Ureter (tissue), 1 donor: ENCODE results near the gene MARK3. TPM values are rescaled to one million over a fixed set of nuclear protein-coding genes. Genes with fewer than 3 reads are reported as not detected.
A peak's percentile ranks its signal among the peaks of the same experiment; 100 is the strongest.
"Not testable (repeated sequence)": the region's sequence is repeated elsewhere in the genome, so short reads cannot be mapped to it uniquely, and the experiment has no call there.

Experiments
- DNase-seq: peaks from one replicate; pipeline ENCODE4 v3.0.0-alpha.2; 2020; ENCODE audit warnings: low spot score
- total RNA-seq: library from RNA; stranded (reverse); gene quantifications from one replicate; pipeline ENCODE4 v1.2.4, GENCODE V29; 2023
- donor health status: DM: yes; HTN: yes; CAD: no.

The MARK3 gene
- total RNA-seq, 1 donor from 2014 or later, result 140 TPM

DNA sequence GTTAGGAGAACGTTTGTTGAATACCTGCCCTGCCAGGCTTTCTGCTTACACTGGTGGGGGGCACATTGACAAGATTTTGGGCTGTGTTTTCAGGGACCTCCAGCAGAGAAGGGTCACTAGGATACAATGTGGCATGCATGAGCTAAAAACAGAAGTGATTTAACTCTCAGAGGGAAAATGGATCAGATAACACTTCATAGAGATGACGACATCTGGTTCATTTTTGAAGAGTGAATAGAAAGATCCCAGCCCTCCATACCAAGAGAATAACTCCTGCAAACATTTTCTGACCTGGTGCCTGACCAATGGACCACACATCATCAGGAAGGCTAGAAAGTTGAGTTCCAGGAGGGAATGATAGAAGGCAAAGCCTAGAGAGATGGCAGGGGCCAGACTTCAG lies 103.7 kb downstream of the MARK3 start:
- no peak for DNase-seq

DNA sequence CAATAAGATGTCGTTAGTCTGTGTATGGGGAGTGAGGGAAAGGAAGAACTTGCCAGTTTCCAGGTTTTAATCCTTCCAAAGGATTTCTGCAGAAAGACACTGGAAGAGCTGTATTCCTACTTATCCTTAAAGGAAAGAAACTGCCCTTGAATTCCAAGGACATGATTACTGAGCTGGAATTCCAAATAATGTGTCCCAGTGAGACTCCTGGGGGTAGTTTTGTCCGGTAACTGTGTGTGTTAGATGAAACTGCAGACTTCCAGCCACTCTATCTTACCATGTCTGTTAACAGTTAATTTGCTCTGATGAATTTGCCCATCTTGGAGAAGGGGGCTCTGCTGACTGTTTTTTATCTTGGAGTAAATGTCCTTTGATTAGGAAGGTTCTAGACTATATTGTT lies 104.4 kb downstream of the MARK3 start:
- DNase-seq, result no peak

DNA sequence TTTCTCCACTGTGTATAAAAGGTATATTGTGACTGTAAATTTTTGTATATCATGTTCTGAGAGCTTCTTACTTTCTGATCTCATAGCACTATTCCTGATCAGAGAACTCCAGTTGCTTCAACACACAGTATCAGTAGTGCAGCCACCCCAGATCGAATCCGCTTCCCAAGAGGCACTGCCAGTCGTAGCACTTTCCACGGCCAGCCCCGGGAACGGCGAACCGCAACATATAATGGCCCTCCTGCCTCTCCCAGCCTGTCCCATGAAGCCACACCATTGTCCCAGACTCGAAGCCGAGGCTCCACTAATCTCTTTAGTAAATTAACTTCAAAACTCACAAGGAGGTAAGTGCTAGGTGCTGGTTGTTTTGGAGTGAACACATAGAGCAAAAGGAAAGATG lies 106.5 kb downstream of the MARK3 start:
- no peak for DNase-seq

DNA sequence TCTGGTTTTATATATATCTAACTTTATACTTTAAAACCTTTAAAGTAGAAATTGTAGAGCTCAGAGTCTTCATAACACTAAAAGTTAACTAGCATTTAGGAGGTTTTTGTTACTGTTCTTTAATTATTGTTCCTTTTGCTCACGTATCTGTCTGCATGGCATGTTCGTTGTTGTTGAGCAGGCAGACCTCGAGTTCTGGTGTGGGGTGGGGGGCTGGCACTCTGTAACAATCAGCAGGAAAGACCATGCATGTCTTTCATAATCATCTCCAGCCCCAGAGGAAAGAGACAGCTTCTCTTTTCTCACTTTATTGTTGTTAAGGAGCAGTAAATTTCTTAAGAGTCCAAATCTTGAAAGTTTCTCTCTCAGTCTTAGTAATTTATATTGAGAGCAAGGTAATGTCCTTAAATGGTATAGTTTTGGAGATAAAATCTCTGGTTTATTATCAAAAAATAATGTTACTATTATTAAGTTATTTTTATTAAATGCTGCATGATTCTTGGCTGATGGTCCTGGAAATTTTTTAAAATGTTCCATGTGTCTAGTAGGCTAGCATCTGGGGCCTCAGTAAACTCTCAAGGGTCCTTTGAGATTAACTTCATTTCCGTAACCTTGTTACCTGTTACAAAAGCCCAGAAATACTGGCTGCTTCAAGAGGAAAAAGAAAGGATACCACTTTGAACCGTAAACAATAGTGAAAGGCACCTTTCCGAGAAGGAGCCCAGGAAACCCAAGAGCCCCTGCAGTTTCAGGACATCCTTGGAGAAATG lies 107.1 kb downstream of the MARK3 start:
- DNase-seq, result no peak

DNA sequence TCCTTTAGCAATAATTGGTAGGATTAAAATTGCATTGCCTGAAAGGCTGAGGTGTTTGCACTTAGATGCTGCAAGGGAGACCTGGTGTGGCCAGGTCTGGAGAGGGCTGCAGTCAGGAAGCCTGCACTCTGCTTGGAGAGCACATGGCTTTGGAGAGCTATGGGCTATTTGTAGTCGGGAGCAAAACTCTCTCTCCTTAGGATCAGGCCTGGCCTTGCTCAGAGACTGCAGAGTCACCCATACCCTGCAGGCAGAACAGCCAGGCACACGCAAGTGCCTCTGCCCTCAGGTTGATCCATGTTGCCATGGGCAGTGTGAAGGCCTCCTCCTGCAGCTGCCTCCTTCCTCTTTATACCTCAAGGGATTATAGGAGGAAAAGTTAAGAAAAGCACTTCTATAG lies 110.6 kb downstream of the MARK3 start:
- no peak for DNase-seq

DNA sequence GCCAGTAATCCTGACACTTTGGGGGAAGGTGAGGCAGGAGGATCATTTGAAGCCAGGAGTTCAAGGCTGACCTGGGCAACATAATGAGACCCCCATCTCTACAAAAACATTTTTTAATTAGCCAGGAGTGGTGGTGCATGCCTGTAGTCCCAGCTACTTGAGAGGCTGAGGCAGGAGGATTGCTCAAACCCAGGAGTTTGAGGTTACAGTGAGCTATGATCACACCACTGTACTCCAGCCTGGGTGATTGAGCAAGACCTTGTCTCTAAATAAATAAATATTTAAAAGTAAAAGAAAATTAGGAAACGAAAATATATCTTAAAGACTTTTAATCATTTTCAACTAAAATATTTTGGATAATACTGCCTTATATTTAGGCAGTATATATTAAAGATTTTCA lies 111.6 kb downstream of the MARK3 start:
- DNase-seq, result no peak

DNA sequence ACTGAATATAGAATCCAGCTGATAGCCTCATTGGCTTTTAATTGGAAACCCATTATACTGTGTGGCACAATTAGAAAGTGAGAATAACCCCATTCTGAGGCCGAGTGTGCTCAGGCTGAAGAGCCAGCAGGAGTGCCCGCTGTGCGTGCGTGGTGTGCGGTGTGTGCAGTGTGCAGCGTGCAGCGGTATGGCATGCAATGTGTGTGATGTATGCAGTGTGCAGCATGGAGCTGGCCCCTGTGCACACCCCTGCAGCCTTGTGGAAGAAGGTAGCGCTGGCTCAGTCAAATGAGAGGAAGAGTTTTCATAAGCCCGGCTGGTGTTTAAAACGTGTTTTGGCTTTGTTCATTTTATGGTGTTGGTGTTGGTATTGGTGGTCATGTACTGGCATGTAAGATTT lies 114.5 kb downstream of the MARK3 start:
- DNase-seq, result no peak

DNA sequence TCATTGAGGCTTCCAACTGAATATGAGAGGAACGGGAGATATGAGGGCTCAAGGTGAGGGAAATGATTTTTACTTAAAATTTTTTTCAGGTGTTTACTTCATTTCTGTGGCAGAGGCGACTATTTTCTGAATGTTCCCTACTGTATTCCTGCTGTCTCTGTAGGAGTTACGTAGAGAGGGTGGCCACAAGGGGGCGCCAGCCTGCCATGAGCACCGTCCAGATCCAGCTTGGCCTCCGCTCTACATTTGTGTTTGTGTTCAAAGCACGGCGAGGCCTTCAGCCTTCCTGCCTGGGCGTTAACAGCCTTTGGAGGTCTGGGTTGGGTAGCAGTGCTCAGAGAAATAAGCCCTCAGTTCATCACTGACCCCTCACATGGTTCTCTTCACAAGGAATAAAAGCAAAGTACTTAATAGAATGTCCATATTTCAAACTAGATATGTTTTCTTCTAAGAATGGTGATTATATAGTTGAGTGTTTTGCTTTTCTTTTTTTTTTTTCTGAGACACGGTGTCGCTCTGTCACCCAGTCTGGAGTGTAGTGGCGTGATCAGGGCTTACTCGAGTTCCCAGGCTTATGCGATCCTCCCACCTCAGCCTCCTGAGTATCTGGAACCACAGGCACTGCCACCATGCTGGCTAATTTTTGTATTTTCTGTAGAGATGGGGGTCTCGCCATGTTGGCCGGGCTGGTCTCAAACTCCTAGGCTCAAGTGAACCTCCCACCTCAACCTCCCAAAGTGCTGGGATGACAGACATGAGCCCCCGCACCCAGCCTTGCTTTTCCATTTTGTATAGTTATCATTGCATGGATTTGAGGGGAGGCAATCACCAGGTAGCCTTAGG lies 115.2 kb downstream of the MARK3 start:
- peak; percentile 93 for DNase-seq

DNA sequence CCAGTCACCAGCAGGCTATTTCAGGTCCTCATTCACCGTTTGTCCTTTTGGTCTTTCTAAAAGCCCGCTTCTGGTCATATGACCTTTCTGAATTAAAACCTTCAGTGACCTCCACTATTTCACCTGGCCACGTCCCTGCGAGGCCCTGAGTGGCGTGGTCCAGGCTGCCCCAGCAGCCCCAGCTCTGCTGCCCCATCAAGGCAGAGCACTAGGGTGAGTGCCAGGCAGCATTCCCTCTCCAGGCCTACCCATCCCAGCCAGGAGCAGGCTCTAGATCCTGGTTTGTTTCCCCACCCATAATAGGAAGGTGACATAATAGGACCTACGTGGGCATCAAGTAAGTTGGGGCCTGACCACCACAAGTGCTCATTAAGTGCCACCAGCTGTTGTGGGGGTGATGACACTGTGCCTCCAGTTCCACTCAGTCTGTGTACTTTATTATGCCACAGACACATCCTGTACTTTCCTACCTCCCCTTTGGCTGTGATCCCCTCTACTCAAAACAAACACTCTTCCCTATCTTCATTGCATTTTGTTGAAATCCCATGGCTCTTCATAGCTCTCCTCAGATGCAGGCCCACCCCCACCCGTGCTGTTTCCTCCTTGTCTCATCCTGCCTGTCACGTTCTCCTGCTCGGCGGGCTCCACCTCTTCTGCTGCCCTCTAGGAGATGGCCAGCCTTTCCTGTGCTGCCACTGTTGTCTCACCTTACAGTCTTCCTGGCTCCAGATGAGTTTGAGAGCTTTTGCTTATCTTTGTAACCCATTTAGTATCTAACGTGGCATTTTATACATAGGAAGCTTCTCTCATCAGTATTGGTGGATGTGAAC lies 116.0 kb downstream of the MARK3 start:
- peak; percentile 31 for DNase-seq

DNA sequence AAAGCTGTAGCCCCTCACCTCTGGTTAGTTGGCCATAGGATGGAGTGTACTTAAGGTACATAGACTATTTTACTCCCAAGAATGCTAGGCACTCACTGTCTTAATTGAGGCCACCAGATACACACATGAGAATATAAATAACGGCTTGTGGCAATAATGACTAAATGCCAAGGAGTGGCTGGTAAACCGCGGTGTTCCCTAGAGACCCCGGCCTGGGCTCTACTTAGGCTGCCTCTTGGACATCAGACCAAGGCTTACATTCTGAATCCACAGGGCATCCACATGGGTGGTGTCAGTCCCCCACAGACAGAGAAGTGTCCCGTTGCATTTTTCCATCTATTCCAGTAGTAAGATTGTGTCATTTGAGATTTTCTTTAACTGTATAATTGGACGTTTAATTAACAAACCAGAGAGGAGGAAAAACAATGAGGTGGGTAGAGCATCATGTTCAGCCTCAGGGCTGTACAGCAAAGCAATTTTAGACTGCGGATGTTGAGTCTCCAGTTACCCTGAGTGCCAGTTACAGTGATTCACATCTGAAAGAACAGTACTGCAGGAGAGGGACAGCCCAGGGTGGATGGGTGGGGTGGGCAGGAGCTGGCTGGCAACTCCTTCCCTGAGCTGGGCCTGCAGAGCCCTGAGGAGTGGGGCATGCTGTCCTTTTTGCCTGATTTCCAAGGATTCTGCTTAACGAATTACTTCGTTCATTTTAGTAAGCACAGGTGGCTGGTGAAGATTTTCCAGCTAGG lies 116.9 kb downstream of the MARK3 start:
- peak; percentile 13 for DNase-seq

DNA sequence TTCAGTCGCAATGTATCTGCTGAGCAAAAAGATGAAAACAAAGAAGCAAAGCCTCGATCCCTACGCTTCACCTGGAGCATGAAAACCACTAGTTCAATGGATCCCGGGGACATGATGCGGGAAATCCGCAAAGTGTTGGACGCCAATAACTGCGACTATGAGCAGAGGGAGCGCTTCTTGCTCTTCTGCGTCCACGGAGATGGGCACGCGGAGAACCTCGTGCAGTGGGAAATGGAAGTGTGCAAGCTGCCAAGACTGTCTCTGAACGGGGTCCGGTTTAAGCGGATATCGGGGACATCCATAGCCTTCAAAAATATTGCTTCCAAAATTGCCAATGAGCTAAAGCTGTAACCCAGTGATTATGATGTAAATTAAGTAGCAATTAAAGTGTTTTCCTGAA lies 117.7 kb downstream of the MARK3 start:
- peak; percentile 29 for DNase-seq

DNA sequence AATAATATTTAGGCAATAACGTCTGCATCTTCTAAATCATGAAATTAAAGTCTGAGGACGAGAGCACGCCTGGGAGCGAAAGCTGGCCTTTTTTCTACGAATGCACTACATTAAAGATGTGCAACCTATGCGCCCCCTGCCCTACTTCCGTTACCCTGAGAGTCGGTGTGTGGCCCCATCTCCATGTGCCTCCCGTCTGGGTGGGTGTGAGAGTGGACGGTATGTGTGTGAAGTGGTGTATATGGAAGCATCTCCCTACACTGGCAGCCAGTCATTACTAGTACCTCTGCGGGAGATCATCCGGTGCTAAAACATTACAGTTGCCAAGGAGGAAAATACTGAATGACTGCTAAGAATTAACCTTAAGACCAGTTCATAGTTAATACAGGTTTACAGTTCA lies 118.1 kb downstream of the MARK3 start:
- no peak for DNase-seq

DNA sequence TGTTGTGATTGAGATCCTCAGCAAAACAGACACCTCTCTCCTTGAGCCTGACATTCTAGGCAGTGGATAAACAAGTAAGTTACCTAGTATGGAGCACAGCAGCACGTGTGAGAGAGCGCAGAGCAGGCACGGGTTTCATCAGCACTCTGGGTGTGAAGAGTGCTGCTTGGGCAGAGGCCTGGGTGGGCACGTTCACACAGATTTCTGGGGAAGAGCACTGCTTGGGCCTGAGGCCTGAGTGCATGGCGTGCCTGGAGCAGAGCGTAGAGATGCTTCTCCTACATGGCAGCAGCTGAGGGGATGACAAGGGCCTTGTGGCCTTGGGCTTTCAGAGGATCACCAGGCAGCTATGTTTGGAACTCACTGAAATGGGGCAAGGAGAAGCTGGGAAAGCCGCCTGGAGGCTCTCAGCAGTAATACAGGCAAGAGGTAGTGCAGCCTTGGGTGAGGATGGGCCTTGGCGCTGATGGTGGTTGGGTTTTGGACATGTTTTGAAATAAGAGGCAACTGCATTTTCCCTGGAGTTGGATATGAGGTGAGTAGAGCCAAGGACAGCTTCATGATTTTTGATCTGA lies 119.9 kb downstream of the MARK3 start:
- DNase-seq, result peak; percentile 35

DNA sequence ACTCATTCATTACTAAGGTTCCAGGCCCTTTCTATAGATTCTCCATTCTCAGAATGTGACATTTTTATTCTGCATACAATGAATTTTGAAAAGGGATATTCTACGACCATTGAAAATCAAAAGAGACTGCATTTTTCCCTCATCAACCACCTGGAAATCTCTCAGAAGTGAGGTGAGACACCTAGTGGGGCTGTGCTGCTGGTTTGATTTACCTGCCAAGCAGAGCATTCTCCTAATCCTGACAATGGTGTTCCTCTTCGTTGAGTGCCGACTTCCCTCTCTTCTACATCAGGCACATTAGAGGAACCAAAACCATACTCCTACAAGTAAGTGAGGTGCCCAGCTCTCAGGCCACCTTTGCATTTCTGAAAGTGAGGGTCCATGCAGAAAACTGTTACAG lies 122.5 kb downstream of the MARK3 start:
- DNase-seq, result no peak

DNA sequence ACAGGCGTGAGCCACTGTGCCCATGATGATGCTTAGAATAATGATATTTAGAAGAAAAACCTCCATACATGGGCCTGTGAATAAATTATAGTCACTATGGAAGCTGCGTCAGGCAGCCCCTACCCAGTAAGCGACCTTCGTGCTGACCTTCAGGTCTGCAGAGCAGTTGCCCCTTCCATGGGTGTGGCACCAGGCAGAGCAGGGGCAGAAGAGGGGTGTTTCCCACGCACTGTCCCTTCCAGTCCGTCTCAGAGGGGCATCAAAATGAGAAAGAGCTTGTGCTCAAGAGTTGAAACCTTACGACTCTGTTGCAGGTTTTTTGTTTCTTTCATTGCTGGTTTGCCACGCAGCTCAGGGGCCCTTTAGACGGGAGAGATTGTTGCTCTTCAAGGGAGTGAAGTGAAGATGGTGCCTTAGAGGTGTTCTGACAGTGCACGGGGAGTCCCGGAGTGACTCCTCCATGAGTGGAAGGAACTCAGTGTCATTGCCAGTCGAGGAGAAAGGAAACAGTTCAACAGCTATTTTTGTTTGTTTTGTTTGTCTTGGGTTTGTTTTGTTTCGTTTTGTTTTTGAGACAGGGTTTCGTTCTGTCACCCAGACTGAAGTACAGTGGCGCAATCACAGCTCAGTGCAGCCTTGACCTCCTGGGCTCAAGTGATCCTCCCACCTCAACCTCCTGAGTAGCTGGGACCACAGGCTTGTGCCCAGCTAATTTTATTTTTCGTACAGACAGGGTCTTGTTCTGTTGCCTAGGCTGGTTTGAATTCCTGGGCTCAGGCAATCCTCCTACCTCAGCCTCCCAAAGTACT lies 123.5 kb downstream of the MARK3 start:
- no peak for DNase-seq

DNA sequence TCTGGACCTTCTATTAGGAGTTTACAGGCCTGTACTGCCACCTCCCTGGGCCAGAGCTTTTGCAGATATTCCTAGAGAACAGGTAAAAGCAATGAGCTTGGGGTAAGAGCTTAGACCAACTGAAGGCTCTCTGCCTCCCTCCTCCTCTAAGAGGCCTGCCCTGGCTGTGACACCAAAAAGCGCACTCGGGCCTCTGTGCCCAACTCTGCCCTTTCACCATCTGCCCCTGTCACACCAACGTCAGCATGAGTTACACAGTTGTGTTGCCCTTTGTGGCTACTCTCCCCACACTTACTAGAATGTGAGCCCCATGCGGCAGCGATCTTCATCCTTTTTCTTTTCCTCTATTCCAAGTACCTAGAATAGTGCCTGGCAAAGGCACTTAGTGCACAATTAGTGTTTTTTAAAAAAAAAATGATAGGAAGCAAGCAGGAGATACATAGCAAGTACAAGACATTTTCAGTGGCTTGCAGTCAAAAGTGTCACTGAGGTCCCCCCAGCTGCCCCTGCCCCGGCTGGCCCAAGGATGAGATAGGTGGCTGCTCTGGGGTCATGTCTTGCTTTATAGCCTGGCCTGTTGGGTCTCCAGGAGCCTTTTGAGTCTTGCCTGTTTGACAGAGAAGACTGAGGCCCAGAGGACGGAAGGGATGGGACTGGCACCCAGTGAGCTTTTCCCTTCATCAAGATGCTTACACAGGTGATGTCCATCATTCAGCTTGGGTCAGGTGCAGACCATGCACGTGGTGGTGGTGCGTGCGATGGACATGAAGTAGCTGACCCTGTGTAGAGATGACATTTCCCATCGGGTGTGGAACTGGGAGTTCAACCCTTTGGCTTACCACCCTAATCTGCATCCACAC lies 124.9 kb downstream of the MARK3 start:
- no peak for DNase-seq

DNA sequence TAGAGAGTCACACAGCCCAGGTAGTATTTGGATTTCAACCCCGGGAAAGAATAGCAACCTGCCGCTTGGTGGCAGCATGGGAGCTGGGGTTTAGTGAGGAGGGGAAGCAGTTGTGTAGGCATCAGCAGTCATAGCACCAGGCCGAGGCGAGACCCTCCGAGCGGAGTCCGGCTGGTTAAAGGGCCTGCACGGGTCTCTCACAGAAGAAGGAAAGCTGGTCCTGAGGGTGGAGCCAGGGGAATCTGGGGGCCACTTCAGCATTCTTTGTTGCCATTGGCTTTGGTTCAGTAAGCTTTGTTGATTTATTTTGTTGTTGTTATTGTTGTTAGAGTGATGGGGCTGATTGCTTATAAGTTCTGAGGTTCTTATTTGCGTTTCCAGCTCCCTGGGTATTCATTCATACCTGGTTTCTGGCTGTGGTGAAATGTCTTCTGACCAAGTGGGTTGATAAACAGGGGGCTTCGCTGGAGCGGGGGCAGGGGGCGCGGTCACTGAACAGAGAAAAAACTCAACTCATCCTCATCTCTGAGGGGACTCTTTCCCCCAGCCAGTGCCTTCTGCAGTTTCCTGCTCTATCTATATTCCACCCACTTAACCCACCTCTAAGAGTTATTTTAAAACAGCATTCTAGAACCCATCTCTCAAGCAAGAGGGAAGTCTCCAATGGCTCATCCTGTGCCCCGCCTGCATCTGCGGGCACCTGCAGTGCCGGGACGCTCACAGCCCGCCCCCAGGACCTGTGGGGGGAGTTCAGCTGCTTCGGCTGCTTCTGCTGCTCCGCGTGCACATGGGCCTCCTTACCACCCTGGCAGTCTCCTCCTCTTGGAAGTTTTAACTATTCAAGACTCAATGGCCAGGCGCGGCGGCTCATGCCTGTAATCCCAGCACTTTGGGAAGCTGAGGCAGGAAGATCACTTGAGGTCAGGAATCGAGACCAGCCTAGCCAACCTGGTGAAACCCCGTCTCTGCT lies 125.8 kb downstream of the MARK3 start:
- DNase-seq, result peak; percentile 42

DNA sequence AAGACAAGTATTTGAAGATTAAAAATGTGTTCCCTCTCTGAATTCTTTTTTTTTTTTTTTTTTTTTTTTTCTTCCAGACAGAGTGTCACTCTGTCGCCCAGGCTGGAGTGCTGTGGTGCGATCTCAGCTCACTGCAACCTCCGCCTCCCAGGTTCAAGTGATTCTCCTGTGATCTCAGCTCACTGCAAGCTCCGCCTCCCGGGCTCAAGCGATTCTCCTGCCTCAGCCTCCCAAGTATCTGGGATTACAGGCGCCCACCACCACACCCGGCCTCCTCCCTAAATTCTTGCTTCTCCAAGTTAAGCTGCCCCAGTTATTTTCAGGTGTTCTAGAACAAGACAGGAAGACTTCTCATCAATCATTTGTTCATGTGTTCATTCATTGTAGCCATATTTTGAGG lies 127.0 kb downstream of the MARK3 start:
- DNase-seq, result not testable (repeated sequence)
